ENCODE data around the gene VPS72.
"Not testable (repeated sequence)": the region's sequence is repeated elsewhere in the genome, so short reads cannot be mapped to it uniquely, and the experiment has no call there.

Gene VPS72

GRCh38 chr1:151189637-151190445 is at the start of gene VPS72:
Gene VPS72 (minus strand): TSS chr1:151190197. CDS start chr1:151190121, 76 bp downstream.
- DNase-seq (ENCODE audit: low spot score) = peak; percentile 91

- DNase-seq (ENCODE audit: low spot score) = no peak
These were observed 48.4 kb upstream of the VPS72 start for GRCh38 chr1:151238467-151238739.

GRCh38 chr1:151237678-151238466 is 47.9 kb upstream of the VPS72 start:
- no peak for DNase-seq (ENCODE audit: low spot score)

GRCh38 chr1:151235235-151235634 is 45.2 kb upstream of the VPS72 start:
- DNase-seq (ENCODE audit: low spot score) = no peak

- no peak for DNase-seq (ENCODE audit: low spot score)
These were observed 32.1 kb upstream of the VPS72 start for GRCh38 chr1:151222130-151222529.

GRCh38 chr1:151221616-151222015 is 31.6 kb upstream of the VPS72 start:
- no peak for DNase-seq (ENCODE audit: low spot score)

- no peak for DNase-seq (ENCODE audit: low spot score)
These were observed 23.6 kb upstream of the VPS72 start for GRCh38 chr1:151213560-151213959.

- DNase-seq (ENCODE audit: low spot score) = peak; percentile 18
These were observed 22.1 kb upstream of the VPS72 start for GRCh38 chr1:151211972-151212705.

GRCh38 chr1:151210830-151211229 is 20.8 kb upstream of the VPS72 start:
- no peak for DNase-seq (ENCODE audit: low spot score)

- DNase-seq (ENCODE audit: low spot score) = not testable (repeated sequence)
These were observed 15.5 kb upstream of the VPS72 start for GRCh38 chr1:151205381-151205965.

- DNase-seq (ENCODE audit: low spot score) = peak; percentile 15
These were observed 10.0 kb upstream of the VPS72 start for GRCh38 chr1:151199873-151200581.

- DNase-seq (ENCODE audit: low spot score) = peak; percentile 99
These were observed 8.5 kb upstream of the VPS72 start, which contains the start of gene PIP5K1A for GRCh38 chr1:151198254-151199127. Gene PIP5K1A (plus strand): TSS chr1:151198552. CDS start chr1:151198997, 445 bp downstream.

- peak; percentile 4 for DNase-seq (ENCODE audit: low spot score)
These were observed 7.9 kb upstream of the VPS72 start for GRCh38 chr1:151197863-151198253.

GRCh38 chr1:151196292-151196800 is 6.3 kb upstream of the VPS72 start:
- peak; percentile 70 for DNase-seq (ENCODE audit: low spot score)

GRCh38 chr1:151194894-151195594 is 5.0 kb upstream of the VPS72 start:
- not testable (repeated sequence) for DNase-seq (ENCODE audit: low spot score)

- DNase-seq (ENCODE audit: low spot score) = no peak
These were observed 3.9 kb upstream of the VPS72 start for GRCh38 chr1:151193856-151194255.

GRCh38 chr1:151193304-151193703 is 3.3 kb upstream of the VPS72 start:
- no peak for DNase-seq (ENCODE audit: low spot score)

- no peak for DNase-seq (ENCODE audit: low spot score)
These were observed 2.0 kb upstream of the VPS72 start for GRCh38 chr1:151192047-151192446.

GRCh38 chr1:151188667-151189066 is 1.3 kb downstream of the VPS72 start:
- not testable (repeated sequence) for DNase-seq (ENCODE audit: low spot score)

- DNase-seq (ENCODE audit: low spot score) = no peak
These were observed 2.8 kb downstream of the VPS72 start for GRCh38 chr1:151187205-151187604.

Measured in activated CD4-positive, alpha-beta T cell treated with anti-CD3 and anti-CD28 coated beads, Interleukin-2, Interleukin-4, amounts not matched to agents 100 ng/mL and 50 ng/mL, durations not matched to agents 16 hours and 8 hours (primary cell).